NB4 (cell line): ENCODE data around the gene NME7.
"Not testable (repeated sequence)": the region's sequence is repeated elsewhere in the genome, so short reads cannot be mapped to it uniquely, and the experiment has no call there.

Experiments
- DNase-seq: peaks from one replicate; pipeline ENCODE4 v3.0.0; 2010; ENCODE audit warnings: low read depth
- H3K4me3 ChIP-seq: one replicate; pipeline ENCODE4 v1.5.1; 2011; ENCODE audit warnings: mild to moderate bottlenecking, low read depth, low read length, moderate library complexity
- CTCF ChIP-seq: IDR thresholded peaks from one replicate; pipeline ENCODE4 v1.5.1; 2012; ENCODE audit warnings: low read depth, low read length
- MAX ChIP-seq: IDR thresholded peaks from 2 replicates; pipeline ENCODE4 v1.6.1; 2011; ENCODE audit warnings: low read depth, low read length
- MYC ChIP-seq: IDR thresholded peaks from 2 replicates; pipeline ENCODE4 v1.6.1; 2011; ENCODE audit warnings: low read depth, low read length
- POLR2A ChIP-seq: IDR thresholded peaks from 2 replicates; pipeline ENCODE4 v1.6.1; 2011; ENCODE audit warnings: mild to moderate bottlenecking; ENCODE audit not compliant: insufficient read length; ENCODE audit errors: extremely low read depth

The NME7 gene

GRCh38 chr1:169339773-169340172, 27.8 kb downstream of the NME7 start:
- H3K4me3 ChIP-seq, result no peak overlapping the region
- no peak for TF ChIP-seq POLR2A
- TF ChIP-seq MYC, result no peak
- no peak for TF ChIP-seq MAX
- TF ChIP-seq CTCF, result no peak
- no peak for DNase-seq

GRCh38 chr1:169338617-169339016, 29.0 kb downstream of the NME7 start:
- no peak for DNase-seq
- TF ChIP-seq CTCF (no peak), POLR2A (no peak), MYC (no peak), MAX (no peak)

GRCh38 chr1:169336947-169337715, 30.5 kb downstream of the NME7 start:
- DNase-seq, H3K4me3 ChIP-seq: not testable (repeated sequence)

More at GRCh38 chr1:169338617-169339016, 29.0 kb downstream of the NME7 start:
- no peak overlapping the region for H3K4me3 ChIP-seq

GRCh38 chr1:169334727-169335126, 32.9 kb downstream of the NME7 start:
- H3K4me3 ChIP-seq, DNase-seq: not testable (repeated sequence)

- no peak for DNase-seq
- H3K4me3 ChIP-seq, result no peak overlapping the region
- TF ChIP-seq POLR2A (no peak), MYC (no peak), MAX (no peak), CTCF (no peak)
Measured at GRCh38 chr1:169330927-169331326, 36.7 kb downstream of the NME7 start.

GRCh38 chr1:169329383-169329782, 38.2 kb downstream of the NME7 start:
- DNase-seq, result no peak
- TF ChIP-seq POLR2A (no peak), CTCF (no peak), MYC (no peak), MAX (no peak)
- no peak overlapping the region for H3K4me3 ChIP-seq

- TF ChIP-seq POLR2A, result no peak
- TF ChIP-seq MAX, result no peak
- TF ChIP-seq CTCF, result no peak
- no peak overlapping the region for H3K4me3 ChIP-seq
- no peak for DNase-seq
Measured at GRCh38 chr1:169327875-169328274, 39.7 kb downstream of the NME7 start.
